Measurements from ENCODE around the gene DHRS7C.

DNA sequence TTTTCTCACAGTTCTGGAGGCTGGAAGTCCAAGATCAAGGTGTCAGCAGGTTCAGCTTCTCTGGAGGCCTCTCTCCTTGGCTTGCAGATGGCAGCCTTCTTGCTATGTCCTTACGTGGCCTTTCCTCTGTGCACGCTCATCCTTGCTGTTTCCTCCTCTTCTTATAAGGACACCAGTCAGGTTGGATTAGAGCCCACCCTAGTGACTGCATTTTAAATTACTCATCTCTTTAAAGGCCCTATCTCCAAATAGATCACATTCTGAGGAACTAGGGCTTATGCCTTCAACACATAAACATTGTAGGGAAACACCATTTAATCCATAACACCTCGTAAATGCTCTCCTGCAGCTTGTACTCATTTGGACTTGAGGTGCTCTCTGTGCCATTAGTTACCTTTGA is 36.3 kb downstream of the DHRS7C start:
- TF ChIP-seq EZH2phosphoT487 (IDR thresholded peaks at IDR 0.05), result no peak
- TF ChIP-seq, protein P1, sequence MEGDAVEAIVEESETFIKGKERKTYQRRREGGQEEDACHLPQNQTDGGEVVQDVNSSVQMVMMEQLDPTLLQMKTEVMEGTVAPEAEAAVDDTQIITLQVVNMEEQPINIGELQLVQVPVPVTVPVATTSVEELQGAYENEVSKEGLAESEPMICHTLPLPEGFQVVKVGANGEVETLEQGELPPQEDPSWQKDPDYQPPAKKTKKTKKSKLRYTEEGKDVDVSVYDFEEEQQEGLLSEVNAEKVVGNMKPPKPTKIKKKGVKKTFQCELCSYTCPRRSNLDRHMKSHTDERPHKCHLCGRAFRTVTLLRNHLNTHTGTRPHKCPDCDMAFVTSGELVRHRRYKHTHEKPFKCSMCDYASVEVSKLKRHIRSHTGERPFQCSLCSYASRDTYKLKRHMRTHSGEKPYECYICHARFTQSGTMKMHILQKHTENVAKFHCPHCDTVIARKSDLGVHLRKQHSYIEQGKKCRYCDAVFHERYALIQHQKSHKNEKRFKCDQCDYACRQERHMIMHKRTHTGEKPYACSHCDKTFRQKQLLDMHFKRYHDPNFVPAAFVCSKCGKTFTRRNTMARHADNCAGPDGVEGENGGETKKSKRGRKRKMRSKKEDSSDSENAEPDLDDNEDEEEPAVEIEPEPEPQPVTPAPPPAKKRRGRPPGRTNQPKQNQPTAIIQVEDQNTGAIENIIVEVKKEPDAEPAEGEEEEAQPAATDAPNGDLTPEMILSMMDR (IDR thresholded peaks at IDR 0.05), result no peak
